GM18858 (cell line): ENCODE data around the gene THY1.
"Not testable (repeated sequence)": the region's sequence is repeated elsewhere in the genome, so short reads cannot be mapped to it uniquely, and the experiment has no call there.

Experiments
- ATAC-seq: cut with Tn5 transposase; IDR thresholded peaks from one replicate; pipeline ENCODE4 v1.9.1; 2021; ENCODE audit not compliant: unreplicated experiment

Gene THY1

DNA sequence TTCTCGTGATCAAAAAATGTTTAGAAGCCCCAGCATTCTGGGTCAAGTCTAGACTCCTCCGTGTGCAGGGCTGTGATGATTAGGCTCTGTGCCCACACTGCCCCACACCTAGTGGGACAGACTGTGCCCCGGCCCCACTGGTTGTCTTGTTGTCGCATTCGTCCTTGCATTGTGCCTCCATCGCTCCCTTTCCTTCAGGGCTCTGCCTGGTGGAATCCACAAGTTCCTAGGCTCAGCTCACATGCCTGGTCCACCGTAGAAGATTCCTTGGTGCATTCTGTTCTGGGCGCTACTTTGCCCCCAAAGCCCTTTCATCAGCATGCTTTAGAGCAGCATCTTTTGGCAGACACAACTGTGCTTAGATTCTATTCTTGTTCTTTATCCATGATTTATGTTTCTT lies 23.5 kb upstream of the THY1 start:
- no peak for ATAC-seq

DNA sequence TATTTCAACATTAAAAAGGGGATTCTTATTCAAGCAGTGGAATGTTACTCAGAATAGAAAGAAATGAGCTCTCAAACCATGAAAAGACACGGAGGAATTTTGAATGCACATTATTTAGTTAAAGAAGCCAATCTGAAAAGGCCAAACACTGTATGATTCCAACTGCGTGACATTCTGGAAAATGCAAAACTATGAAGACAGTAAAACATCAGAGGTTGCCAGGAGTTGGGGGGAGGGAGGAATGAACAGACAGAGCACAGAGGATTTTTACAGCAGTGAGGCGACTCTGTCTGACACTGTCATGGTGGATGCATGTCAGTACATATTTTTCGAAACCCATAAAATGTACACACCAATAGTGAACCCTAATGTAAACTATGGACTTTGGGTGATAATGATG lies 22.9 kb upstream of the THY1 start:
- ATAC-seq = no peak

DNA sequence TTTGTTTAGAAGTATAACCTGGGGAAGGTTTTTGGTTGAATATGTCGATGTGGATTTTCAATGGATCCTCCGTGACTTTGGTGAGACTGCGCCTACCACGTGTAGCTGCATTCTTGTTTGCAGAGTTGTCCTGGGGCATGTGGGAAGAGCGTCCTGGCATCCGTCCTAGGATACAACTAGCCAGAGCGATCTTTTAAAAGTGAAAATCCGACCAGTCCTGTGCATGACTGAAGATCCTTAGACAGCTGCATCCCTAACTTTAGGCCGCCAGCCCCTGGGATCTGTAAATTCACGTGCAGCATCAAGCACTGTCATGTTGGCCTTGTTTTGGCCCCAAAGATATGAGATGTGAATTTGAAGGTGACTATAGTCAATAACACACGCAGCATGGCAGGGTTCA lies 22.4 kb upstream of the THY1 start:
- ATAC-seq = no peak

DNA sequence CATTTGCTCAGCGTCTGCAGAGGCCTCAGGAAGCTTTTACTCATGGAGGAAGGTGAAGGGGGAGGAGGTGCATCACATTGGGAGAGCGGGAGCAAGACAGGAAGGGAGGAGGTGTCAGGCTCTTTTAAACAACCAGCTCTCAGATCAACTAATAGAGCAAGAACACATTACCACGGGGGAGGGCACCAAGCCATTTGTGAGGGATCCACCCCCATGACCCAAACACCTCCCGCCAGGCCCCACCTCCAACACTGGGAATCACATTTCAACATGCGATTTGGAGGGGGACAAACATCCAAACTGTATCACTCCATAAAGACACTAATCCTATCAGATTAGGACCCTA lies 18.9 kb upstream of the THY1 start:
- no peak for ATAC-seq

DNA sequence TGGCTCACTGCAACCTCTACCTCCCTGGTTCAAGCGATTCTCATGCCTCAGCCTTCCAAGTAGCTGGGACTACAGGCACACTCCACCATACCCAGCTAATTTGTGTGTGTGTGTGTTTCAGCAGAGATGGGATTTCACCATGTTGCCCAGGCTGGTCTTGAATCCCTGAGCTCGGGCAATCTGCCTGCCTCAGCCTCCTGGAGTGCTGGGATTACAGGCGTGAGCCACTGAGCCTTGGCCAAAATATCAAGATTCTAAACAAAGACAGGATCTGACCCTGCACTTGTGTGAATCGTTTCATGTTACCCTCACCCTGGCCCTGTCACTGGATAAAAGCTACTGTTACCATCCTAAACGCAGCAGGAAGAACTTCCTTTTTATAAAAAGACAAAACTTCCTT lies 15.6 kb upstream of the THY1 start:
- ATAC-seq = no peak

DNA sequence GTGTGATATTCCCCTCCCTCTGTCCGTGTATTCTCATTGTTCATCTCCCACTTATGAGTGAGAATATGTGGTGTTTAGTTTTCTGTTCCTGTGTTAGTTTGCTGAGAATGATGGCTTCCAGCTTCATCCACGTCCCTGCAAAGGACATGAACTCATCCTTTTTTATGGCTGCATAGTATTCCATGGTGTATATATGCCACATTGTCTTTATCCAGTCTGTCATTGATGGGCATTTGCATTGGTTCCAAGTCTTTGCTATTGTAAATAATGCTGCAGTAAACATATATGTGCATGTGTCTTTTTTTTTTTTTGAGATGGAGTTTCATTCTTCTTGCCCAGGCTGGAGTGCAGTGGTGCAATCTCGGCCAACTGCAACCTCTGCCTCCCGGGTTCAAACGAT lies 14.5 kb upstream of the THY1 start:
- ATAC-seq = not testable (repeated sequence)

DNA sequence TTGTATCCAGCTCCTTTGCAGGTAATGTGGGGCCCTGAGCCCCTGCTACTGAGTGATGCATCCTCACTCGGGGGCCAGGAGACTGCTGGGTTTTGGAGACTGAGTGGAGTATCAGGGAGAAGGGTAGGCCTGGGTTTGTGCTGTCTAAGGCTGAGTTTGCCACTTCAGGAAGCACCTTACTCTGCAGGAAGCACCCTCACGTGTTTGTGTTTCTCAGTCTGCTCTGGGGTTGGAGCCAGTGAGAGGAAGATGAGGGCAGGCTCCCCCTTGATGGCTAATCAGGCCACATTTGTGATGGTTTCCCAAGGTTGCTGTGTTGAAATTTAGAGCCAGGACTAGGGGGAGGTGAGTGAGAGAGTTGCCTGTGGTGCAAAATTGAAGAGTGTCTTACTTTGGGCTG lies 13.7 kb upstream of the THY1 start:
- no peak for ATAC-seq

DNA sequence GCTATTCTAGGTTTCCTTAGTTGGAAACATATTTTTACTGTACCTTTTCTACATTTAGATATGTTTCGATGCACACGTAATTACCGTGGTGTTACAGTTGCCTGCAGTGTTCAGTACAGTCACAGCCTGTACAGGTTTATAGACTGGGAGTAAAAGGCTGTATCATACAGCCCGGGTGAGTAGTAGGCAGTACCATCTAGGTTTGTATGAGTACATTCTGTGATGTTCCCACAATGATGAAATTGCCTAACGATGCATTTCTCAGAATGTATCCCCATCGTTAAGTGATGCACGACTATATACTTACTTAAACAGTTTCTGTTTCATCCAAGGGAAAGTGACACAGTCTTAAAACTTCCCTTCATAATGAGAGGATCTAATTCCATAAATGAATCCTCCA lies 13.1 kb upstream of the THY1 start:
- ATAC-seq = no peak

DNA sequence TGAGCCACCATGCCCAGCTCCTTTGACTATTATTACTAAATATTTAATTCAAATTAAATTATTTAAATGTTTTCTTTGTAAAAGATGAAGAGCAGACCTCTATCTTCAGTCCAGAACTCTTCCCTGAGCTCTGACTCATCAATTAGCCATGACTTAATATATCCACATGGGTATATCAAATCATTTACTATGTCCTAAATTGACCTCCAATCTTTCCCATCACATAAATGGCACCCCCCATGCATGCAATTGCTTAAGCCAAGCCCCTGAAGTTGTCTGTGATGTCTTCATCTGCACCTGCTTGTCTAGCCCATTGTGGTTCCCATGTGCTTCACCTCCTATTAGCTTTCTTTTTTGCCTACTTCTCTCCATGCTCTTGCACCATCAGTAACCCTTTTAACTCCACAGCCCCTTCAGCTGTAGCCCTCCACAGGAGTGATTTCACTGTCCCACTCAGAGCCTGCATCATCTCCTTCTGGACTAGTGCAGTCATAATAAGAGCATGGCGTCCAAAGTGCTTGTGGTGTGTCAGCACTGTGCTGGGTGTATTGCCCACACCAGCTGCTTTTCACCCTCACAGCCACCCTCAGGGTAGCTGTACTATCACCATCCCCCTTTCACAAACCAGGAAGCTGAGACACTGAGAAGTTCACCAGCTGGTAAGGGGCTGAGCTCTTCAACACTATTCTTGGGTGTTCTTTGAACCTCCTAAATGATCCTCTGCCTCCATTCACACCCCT lies 11.8 kb upstream of the THY1 start:
- ATAC-seq = no peak

DNA sequence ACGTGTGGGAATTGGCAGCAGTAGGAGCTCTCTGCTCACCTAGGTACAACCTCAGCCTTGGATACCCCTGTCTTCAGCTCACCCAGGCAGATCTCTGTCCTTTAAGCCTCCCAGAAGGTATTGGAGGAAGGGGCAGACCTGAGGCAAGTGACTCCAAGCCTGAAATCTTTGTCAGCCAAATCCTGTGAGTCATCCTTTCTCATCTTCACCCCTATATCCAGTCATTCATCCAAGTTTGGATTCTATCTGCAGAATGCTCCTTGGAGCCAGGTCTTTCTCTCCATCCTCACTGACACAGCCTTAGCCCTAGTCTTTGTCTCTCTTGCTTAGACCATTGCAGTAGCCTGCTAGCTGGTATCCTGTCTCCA lies 10.4 kb upstream of the THY1 start:
- no peak for ATAC-seq

DNA sequence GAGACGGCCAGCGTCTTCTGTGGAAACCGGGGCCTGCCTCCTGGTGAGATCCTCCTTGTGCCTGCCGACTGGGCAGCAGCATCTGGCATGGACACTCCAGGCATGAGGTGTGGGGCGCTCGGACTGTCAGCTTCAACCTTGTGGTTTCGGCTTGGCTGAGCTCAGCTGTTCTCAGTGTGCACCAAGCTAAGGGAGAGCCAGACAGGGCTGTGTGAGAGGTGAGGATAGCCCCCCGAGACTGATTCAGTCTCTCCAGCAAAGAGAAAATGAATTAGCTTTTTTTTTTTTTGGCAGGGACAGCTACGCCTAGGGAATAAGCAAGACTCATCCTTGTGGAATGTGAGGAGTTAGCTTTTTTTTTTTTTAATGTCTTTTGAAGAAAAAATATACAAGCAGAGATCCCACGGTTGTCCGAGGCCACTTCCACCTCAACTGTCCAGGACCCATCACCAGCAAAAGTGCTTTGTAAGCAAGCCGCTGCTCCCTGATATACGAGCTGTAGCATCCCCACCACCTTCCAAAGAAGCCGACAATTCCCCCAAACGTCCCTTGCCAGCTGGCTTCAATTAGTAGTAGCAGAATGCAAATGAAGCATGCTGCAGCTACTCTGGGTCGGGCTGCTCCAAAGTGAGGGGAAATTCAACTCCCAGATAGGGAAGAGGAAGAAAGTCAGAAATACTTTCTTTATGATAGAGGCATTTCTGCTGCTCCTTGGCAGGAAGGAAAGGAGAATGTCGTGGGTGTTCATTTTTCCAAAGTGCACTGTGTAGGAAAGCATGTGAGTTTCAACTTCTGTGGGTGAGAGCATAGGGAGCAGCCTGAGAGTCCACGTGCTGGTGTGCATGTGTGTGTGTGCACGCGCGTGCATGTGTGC lies 9.7 kb upstream of the THY1 start:
- no peak for ATAC-seq

DNA sequence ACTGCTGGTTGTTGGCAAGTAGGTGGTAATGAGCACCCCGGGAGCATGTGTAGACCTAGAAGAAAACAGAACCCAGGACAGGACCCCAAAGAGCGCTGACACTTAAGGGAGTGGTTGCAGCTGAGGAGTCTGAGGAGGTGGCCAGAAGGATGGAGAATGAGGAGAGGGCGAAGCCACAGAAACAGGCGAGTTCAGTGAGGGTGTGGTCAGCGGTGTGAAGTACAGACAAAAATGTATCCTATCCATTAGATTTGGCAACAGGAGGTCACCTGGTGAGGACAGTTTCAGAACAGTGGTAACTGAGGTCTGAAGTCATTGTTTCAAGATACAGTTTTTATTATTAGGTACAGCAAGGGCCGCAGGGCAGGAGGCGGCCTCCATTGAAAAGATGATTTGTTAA lies 8.6 kb upstream of the THY1 start:
- no peak for ATAC-seq

DNA sequence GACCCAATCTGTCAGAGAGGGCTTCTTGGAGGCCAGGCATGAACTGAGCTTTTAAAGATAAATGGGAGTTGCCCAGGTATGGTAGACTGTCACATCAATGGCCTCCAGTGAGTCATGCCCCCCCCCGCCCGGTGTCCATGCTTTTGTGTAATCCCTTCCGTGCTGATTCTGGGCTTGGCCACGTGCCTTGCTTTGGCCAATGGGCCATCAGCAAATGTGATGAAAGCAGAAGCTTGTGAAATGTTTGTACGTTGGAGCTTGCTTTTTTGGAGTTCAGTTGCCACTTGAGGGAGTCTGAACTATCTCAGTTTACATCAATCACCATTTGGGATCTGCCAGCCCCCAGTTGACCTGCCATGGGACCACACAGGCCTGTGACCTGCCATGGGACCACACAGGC lies 4.3 kb upstream of the THY1 start:
- ATAC-seq = no peak

DNA sequence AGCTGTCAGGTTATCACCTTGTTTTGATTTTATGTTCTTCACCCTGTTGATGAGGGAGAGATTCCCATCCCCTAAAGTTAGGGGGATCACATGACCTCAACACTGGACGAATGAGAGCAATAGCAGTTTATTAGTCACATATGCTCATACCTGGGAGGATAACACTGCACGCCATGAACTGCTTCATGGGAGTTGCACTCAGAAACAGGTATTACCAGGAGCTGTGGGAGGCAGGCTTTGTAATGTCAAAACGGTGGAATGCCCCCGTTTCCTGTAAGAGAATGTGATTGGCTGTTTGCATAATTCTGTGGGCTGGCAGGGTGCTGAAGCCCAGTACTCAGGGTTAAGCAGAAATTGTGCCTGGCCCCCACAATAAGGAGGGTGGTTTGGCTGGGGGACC lies 3.2 kb upstream of the THY1 start:
- no peak for ATAC-seq

DNA sequence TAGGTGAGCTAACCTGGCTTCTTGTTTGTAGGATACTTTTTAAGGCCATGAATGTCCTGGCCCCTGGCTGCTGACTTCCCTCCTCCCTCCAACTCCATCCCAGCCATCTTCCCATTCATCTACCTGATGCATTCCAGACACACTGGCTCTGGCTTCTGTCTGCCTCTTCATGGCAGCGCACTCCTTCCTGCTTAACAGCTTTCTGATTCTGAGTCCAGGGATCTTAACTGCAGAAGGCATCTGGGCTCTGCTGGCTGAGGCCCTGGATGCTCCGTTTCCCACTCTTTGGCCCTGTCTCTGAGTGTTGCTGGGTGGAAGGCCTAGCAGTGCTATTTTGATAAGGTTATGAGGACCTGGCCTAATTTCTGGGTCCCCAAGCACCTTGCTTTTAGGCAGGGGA lies 1.8 kb upstream of the THY1 start:
- ATAC-seq = no peak

DNA sequence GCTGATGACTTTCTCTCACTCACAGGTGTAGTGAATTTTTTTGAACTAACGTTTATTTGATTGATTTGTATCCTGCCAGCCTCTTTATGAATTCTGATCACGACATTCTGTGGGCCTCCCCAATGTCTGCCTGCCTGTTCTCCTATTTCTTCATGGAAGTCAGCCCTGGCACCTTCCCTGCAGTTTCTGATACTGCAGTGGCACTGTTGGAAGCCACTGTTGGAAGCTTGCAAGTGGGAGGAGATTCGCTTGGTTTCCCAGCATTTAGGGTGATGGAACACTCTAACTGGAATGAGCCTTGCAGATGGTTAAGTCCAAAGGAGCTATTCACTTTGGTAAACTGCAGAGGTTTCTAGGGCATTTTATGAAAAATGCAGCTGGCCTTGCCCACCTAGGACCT lies 1.3 kb upstream of the THY1 start:
- no peak for ATAC-seq

DNA sequence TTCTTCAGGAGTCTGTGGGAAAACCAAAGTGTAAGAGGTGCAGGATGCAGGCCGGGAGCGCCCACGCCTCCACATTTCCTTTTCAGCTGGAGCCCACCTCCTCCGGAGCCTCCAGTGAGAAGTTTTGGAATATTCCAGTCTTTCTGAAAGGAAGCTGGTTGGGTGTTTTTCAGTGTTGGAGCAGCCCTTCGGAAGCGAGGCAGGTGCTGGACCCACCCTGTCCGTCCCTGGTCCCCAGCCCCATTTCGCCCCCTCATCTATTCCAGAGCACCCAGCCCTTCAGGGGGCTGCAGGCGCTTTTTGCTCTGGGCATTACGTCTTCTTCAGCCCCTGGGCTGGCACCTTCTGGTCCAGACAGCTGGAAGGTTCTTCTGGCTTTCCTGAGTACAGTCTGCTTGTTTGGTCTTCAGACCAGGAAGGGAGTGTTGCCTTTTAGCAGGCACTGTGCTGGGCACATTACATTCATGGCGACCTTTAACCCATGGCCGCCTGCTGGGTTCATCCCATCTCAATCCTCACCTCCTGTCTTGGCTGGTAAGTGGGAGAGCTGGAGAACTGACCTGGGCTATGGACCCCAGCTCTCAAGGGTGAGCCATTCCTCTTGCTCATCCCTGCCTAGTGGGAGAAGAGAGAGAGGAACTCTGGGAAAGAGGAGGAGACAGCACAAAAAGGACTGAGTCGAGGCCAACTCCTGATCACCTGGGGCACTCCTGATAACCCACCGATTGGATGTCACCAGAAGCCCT lies 710 bp upstream of the THY1 start:
- no peak for ATAC-seq

DNA sequence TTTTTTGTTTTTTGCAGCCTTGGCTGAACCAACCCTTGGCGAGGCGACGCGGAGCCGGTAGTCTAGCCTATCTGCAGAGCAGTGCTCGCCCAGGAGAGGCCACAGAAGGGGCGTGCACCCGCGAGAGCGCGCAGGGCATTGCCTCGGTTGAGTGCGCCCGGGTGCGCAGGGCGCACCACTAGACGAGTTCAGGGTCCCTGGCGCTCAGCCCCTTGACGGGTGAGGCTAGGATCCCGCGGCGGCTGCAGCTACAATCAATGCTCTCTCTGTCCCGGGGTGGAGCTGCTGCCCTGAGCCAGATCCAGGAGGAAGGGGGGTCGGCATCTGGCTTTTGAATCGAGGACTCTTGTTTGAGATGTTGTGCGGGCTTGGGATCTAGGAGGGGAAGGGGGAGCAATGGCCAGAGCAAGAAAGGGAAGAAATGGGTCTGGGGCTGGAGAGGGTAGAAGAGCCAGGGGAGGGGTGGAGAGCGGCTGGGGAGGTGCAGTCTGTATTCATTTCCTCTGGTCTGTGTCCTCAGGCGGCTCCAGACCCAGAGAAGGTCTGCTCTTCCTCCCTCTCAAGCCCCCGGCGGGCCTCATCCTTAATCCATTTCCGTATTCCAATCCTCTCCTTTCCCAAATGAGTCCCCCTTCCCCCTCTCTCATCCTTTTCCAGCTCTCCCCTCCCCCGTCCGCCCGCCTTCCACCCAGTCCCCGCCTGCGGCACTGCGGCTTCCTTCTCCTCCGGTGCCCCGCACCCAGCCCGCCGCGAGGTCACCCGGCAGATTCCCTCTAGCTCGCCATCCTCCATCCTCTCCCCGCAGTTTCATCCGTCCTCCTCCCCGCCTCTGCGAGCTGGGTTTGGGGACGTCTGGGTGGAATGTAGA lies 797 bp downstream of the THY1 start:
- ATAC-seq = no peak

DNA sequence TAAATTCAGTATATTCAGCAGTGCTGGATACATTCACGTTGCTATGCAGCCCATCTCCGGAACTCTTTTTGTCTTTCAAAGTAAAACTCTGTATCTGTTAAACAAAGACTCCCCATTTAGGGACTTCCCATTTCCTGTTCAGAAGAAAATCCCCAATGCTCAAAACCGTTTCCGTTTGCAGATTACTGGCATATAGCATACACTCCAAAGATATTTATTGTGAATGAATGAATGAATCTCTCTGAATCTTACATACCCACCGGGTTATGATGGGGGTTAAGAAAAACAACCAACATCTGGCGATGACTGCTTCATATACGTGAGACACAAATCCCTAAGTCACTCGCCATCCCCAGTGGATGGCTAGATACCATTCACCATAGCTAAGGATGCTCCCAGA lies 1.6 kb downstream of the THY1 start:
- ATAC-seq = no peak

DNA sequence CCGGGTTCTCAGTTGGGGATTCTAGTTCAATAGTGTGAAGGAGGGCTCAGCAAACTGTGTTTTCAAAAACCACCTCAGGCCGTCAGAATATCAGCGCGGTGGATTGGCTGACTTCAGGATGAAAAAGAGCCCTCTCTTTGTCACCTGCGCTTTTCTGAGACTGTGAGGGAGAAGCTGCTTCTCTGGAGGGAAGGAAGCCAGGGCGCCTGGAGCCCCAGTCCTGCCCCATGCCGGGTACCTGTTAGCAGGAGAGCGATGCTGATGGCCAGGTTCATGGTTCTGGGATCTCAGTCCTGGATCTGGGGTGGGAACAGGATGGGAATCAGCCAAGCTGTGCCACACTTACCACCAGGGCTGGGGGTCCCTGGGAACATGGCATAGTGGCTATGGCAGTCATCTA lies 2.3 kb downstream of the THY1 start:
- no peak for ATAC-seq

DNA sequence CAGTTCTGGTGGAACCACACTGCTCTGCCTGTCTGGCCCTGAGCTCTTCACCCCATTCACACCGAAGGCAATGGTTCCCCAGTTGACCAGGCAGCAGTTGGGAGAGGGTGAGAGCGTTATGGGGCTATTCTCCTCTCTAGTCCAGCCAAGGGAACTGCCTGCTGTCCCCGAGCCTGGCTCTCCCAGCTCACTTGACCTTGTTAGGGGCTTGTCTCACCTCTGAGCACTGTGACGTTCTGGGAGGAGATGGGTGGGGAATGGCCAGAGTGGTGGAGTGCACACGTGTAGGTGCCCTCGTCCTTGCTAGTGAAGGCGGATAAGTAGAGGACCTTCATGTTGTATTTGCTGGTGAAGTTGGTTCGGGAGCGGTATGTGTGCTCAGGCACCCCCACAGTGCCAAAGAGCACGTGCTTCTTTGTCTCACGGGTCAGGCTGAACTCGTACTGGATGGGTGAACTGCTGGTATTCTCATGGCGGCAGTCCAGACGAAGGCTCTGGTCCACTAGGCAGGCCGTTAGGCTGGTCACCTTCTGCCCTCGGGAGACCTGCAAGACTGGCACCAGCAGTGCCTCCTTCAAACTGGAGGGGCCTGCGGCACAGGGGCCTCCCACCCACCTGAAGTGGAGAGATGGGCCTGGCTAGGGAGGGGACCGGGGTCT lies 3.0 kb downstream of the THY1 start:
- ATAC-seq = no peak
